Esophagus squamous epithelium (tissue), 4 donors: ENCODE measurements around the gene NFS1.

Experiments used
- POLR2A ChIP-seq, 4 donors: fragments of 450-650 bp; IDR thresholded peaks; one replicate each; pipeline ENCODE4 v1.6.1; 2017; ENCODE audit warnings: antibody characterized with exemption in 4 of 4, mild to moderate bottlenecking in 4 of 4, moderate library complexity in 3 of 4
- TF ChIP-seq, protein P1 (sequence below), 6 experiments: fragments of 450-650 bp in 4 of 6; fragments of 200-600 bp in 2 of 6; sonication (generic) in 2 of 6; IDR thresholded peaks; one replicate each; pipeline ENCODE4 v1.5.1; 2016 to 2019; ENCODE audit warnings: antibody characterized with exemption in 6 of 6, mild to moderate bottlenecking in 4 of 6, moderate library complexity in 4 of 6

DNA sequence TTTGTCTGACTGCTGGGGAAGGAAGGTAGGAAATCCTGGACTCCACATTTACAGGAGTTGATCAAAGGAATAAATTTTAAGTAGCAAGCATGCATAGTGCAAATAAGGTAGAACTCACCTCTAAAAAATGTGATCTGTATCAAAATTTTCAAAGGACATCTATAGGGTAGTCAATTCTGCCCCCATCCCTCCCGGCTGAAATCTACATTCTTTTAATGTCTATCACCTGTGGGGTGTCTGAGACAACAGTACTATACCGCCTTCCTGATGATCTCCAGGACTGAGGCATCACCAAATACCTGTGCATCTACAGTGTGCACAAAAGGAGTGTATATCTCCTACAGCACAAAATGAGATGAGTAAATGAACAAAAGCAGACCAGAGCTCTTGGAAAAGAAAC lies 54.3 kb downstream of the NFS1 start:
- TF ChIP-seq, protein P1, sequence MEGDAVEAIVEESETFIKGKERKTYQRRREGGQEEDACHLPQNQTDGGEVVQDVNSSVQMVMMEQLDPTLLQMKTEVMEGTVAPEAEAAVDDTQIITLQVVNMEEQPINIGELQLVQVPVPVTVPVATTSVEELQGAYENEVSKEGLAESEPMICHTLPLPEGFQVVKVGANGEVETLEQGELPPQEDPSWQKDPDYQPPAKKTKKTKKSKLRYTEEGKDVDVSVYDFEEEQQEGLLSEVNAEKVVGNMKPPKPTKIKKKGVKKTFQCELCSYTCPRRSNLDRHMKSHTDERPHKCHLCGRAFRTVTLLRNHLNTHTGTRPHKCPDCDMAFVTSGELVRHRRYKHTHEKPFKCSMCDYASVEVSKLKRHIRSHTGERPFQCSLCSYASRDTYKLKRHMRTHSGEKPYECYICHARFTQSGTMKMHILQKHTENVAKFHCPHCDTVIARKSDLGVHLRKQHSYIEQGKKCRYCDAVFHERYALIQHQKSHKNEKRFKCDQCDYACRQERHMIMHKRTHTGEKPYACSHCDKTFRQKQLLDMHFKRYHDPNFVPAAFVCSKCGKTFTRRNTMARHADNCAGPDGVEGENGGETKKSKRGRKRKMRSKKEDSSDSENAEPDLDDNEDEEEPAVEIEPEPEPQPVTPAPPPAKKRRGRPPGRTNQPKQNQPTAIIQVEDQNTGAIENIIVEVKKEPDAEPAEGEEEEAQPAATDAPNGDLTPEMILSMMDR (IDR thresholded peaks at IDR 0.05), result no peak
- TF ChIP-seq POLR2A (IDR thresholded peaks at IDR 0.05), result no peak
